Bronchial epithelial cell (primary cell): ENCODE results near the gene FBXL13. TPM values are rescaled to one million over a fixed set of nuclear protein-coding genes. Genes with fewer than 3 reads are reported as not detected.
"Not testable (repeated sequence)": the region's sequence is repeated elsewhere in the genome, so short reads cannot be mapped to it uniquely, and the experiment has no call there.

Experiments
- DNase-seq: peaks from one replicate; pipeline ENCODE4 v3.0.0-alpha.2; 2010; ENCODE audit warnings: low read depth
- FAIRE-seq: peaks from 2 replicates; lab custom pipeline; 2011; peaks lifted over from hg19 to GRCh38; lab: Jason Lieb, UNC
- H3K27me3 ChIP-seq: 2 replicates; pipeline ENCODE4 v1.5.1; 2011; ENCODE audit warnings: low read length; ENCODE audit not compliant: control insufficient read depth, insufficient read depth
- H3K36me3 ChIP-seq: 2 replicates; pipeline ENCODE4 v1.5.1; 2011; ENCODE audit warnings: low read length; ENCODE audit not compliant: control insufficient read depth, insufficient read depth
- H3K4me3 ChIP-seq: 2 replicates; pipeline ENCODE4 v1.5.1; 2011; ENCODE audit warnings: mild to moderate bottlenecking, low read depth, low read length, control low read depth
- total RNA-seq: library from RNA; depleted of rRNA; stranded (reverse); fragments of >200 nt; gene quantifications from 2 replicates; pipeline ENCODE4 v1.2.1, GENCODE V29; 2014
- TF ChIP-seq, protein P1 (sequence below): IDR thresholded peaks from 2 replicates; pipeline ENCODE4 v1.5.1; 2011; ENCODE audit warnings: mild to moderate bottlenecking, moderate library complexity, low read length, control low read depth, inconsistent platforms; ENCODE audit not compliant: insufficient read depth, severe bottlenecking

The FBXL13 gene
- total RNA-seq, 1 donor from 2014 or later, result 0.26 TPM

DNA sequence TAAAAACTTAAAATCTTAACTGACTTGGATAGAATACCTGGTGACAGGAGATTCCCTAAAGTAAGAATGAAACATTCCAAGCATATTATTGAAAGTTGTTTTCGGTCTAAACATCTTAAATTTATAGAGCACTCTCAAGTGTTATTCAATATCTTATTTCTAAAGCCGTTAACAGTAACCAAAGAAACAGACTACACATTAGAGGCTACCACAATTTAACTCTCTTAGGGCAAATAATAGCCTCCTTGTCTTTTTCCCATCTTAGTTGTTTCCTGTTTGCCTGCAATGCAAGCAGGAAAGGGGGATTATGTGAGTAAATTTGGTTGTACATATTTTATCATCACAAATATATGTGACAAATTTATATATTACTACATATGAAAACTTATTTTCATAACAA lies 42.9 kb upstream of the FBXL13 start:
- FAIRE-seq (no peak), DNase-seq (no peak)
- Histone ChIP-seq H3K27me3 (no peaks in the 10 kb centered on the region), H3K4me3 (no peak overlapping the region), H3K36me3 (peaks cover 2% of the 10 kb centered on the region)
- TF ChIP-seq, protein P1, sequence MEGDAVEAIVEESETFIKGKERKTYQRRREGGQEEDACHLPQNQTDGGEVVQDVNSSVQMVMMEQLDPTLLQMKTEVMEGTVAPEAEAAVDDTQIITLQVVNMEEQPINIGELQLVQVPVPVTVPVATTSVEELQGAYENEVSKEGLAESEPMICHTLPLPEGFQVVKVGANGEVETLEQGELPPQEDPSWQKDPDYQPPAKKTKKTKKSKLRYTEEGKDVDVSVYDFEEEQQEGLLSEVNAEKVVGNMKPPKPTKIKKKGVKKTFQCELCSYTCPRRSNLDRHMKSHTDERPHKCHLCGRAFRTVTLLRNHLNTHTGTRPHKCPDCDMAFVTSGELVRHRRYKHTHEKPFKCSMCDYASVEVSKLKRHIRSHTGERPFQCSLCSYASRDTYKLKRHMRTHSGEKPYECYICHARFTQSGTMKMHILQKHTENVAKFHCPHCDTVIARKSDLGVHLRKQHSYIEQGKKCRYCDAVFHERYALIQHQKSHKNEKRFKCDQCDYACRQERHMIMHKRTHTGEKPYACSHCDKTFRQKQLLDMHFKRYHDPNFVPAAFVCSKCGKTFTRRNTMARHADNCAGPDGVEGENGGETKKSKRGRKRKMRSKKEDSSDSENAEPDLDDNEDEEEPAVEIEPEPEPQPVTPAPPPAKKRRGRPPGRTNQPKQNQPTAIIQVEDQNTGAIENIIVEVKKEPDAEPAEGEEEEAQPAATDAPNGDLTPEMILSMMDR, result no peak

DNA sequence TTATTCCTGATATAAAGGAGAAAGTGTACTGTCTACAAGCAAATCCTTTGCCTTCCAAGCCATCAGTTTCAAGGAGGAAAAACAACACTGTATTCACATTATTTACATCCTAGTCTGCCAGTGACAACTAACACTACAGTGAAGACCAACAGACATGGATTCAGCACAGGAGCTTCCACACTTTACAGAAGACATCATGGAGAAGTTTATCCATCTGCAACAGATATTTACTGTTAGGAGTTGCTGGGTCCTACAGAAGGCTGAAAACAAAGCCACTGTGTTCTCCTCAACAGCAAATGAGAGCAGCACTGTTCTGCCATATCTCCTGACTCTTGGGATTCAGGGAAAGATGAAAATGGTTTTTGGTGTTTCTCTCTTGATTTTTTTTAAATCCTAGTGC lies 42.4 kb upstream of the FBXL13 start:
- TF ChIP-seq, protein P1, result no peak
- H3K27me3 ChIP-seq, result no peaks in the 10 kb centered on the region
- H3K4me3 ChIP-seq, result no peak overlapping the region
- peaks cover 2% of the 10 kb centered on the region for H3K36me3 ChIP-seq
- FAIRE-seq (no peak), DNase-seq (no peak)

DNA sequence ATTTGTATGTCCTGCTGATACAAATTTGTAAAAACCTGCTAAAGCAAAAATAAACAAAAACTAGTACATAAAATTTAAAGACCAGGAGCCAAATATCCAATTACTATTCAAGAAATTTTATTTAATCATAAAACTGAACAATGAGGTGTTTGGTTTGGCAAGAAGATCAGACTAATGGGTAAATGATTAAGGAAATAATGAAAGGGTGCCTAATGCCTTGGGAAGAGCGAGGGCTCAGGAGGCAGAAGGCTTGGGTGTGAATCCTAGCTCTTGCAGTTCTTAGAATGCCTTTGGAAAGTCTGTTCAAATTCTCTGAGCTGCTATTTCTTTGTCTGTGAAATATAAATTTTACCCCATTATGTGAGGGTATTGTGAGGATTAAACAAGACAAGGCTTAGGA lies 41.9 kb upstream of the FBXL13 start:
- Histone ChIP-seq H3K36me3 (peaks cover 2% of the 10 kb centered on the region), H3K4me3 (no peak overlapping the region), H3K27me3 (no peaks in the 10 kb centered on the region)
- TF ChIP-seq, protein P1, result no peak
- no peak for FAIRE-seq
- no peak for DNase-seq

DNA sequence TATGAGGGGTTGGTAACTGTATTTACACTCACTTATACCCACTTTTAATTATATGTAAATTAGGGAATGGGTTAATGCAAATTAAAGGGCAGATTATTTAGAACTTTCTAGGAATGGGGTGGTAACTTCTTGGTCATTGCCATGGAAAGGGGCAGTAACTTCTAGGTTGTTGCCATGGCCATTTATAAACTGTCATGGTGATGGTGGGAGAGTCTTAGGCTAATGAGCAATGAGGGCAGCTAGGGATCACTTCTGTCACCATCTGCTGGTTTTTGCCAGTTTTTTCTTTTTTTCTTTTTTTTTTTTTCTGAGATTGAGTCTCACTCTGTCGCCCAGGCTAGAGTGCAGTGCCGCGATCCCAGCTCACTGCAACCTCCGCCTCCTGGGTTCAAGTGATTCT lies 41.2 kb upstream of the FBXL13 start:
- TF ChIP-seq, protein P1, result no peak
- DNase-seq, result no peak
- Histone ChIP-seq H3K36me3 (no peaks in the 10 kb centered on the region), H3K27me3 (no peaks in the 10 kb centered on the region), H3K4me3 (no peak overlapping the region)
- no peak for FAIRE-seq

DNA sequence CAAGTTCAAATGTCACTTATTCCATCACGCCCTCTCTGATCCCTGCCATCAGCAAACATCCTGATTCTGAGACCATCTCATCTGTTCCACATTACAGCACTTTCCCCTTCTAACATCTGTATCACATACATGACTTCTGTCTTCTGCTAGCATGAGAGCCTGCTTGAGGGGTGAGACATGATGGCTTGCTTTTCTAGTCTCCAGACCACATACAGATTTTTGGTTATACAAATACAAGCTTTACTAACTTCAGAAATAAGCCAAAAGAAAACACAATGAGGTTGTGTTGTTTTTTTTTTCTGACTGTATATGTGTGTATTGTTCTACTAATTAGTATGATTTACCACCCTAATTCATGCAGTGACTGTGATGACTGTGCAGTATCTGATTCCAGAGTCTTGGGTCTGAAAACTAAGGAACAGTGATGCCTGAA lies 40.0 kb upstream of the FBXL13 start:
- Histone ChIP-seq H3K36me3 (no peaks in the 10 kb centered on the region), H3K4me3 (no peak overlapping the region), H3K27me3 (no peaks in the 10 kb centered on the region)
- TF ChIP-seq, protein P1, result no peak
- DNase-seq (no peak), FAIRE-seq (no peak)

DNA sequence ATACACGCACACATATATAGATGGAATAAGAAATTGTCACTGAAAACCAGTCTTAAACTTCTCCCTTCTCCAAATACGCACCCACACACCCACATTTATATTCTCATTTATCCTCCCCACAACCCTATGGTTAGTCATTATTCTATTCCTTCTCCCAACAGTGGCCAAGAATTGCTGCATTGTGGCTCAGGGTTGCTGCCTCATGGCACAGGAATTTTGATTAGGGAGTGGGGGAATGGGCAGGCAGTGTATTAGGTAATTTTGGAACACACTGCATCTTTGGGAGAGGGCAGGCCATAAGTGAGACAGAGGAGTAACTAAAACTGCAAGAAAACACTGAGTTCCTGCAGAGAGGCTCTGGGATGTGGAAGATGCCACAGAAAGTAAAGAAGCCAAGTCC lies 38.6 kb upstream of the FBXL13 start:
- FAIRE-seq (no peak), DNase-seq (peak; percentile 92)
- H3K36me3 ChIP-seq, result no peaks in the 10 kb centered on the region
- H3K27me3 ChIP-seq, result no peaks in the 10 kb centered on the region
- TF ChIP-seq, protein P1, result no peak
- H3K4me3 ChIP-seq, result no peak overlapping the region

DNA sequence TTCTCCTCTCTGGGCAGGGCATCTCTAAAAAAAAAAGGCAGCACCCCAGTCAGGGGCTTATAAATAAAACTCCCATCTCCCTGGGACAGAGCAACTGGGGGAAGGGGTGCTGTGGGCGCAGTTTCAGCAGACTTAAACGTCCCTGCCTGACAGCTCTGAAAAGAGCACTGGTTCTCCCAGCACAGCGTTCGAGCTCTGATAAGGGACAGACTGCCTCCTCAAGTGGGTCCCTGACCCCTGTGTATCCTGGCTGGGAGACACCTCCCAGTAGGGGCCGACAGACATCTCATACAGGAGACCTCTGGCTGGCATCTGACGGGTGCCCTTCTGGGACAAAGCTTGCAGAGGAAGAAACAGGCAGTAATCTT lies 32.1 kb upstream of the FBXL13 start:
- not testable (repeated sequence) for H3K4me3 ChIP-seq, FAIRE-seq, H3K36me3 ChIP-seq, H3K27me3 ChIP-seq, DNase-seq
